ENCODE measurements around the gene WNT5A.

- no peak for TF ChIP-seq SETDB1 (IDR thresholded peaks at IDR 0.05; ENCODE audit: insufficient read length, low read length)
- TF ChIP-seq ZNF670 (tag by site-specific recombination; IDR thresholded peaks at IDR 0.05; ENCODE audit: low read depth) = no peak
- TF ChIP-seq CTCF (tag by site-specific recombination; IDR thresholded peaks at IDR 0.05) = no peak
- TF ChIP-seq ZSCAN30 (tag by site-specific recombination; IDR thresholded peaks at IDR 0.05) = no peak
Observed at GRCh38 chr3:55497250-55497649, 10.1 kb upstream of the WNT5A start.

Measured in HEK293 (cell line).